Stimulated activated CD4-positive, alpha-beta T cell treated with anti-CD3 and anti-CD28 coated beads, TNF-alpha, amount 100 ng/mL, for 24 hours (primary cell): Measurements from ENCODE around the gene PRKRIP1.
"Not testable (repeated sequence)": the region's sequence is repeated elsewhere in the genome, so short reads cannot be mapped to it uniquely, and the experiment has no call there.

Experiments
- DNase-seq, 3 experiments: peaks; one replicate each; pipeline ENCODE4 v3.0.0-alpha.2; 2020; ENCODE audit warnings: low read depth in 3 of 3

The PRKRIP1 gene

GRCh38 chr7:102395873-102396709 lies at the start of gene PRKRIP1:
TSS of gene PRKRIP1 (plus strand) at chr7:102396363. CDS start at chr7:102396412, 49 bp downstream.
- DNase-seq = peak; percentile 64 to 76 (median 72)

- DNase-seq = not testable (repeated sequence)
Observed at GRCh38 chr7:102346983-102347382, 49.2 kb upstream of the PRKRIP1 start.

GRCh38 chr7:102356344-102356743 lies 39.8 kb upstream of the PRKRIP1 start, which contains the start of gene SPDYE6:
TSS of gene SPDYE6 (minus strand) at chr7:102356444. CDS start at chr7:102356023, 421 bp downstream.
- DNase-seq = not testable (repeated sequence)

- peak; percentile 84 to 92 (median 88) for DNase-seq
Observed at GRCh38 chr7:102363549-102364393, 32.4 kb upstream of the PRKRIP1 start.

- not testable (repeated sequence) for DNase-seq
Observed at GRCh38 chr7:102364394-102364886, 31.7 kb upstream of the PRKRIP1 start.

GRCh38 chr7:102365390-102365789 lies 30.8 kb upstream of the PRKRIP1 start:
- DNase-seq = not testable (repeated sequence)

- DNase-seq = not testable (repeated sequence)
Observed at GRCh38 chr7:102370038-102370437, 26.1 kb upstream of the PRKRIP1 start.

- DNase-seq = not testable (repeated sequence)
Observed at GRCh38 chr7:102372796-102373195, 23.4 kb upstream of the PRKRIP1 start.

GRCh38 chr7:102376964-102377466 lies 19.1 kb upstream of the PRKRIP1 start:
- DNase-seq = no peak

GRCh38 chr7:102380837-102381236 lies 15.3 kb upstream of the PRKRIP1 start:
- not testable (repeated sequence) for DNase-seq

GRCh38 chr7:102381696-102382425 lies 14.3 kb upstream of the PRKRIP1 start:
- not testable (repeated sequence) for DNase-seq

GRCh38 chr7:102387064-102387463 lies 9.1 kb upstream of the PRKRIP1 start:
- no peak for DNase-seq

GRCh38 chr7:102389810-102390209 lies 6.4 kb upstream of the PRKRIP1 start:
- DNase-seq = no peak

- DNase-seq = peak; percentile 40 to 63 (median 51)
Observed at GRCh38 chr7:102390697-102391484, 5.3 kb upstream of the PRKRIP1 start.

GRCh38 chr7:102392330-102392729 lies 3.8 kb upstream of the PRKRIP1 start:
- no peak for DNase-seq

- DNase-seq = no peak
Observed at GRCh38 chr7:102393467-102393866, 2.7 kb upstream of the PRKRIP1 start.

GRCh38 chr7:102395592-102395872 lies 631 bp upstream of the PRKRIP1 start:
- DNase-seq = no peak

GRCh38 chr7:102396710-102397019 lies 502 bp downstream of the PRKRIP1 start:
- no peak for DNase-seq

GRCh38 chr7:102398543-102398942 lies 2.4 kb downstream of the PRKRIP1 start:
- DNase-seq = no peak

GRCh38 chr7:102400360-102400759 lies 4.2 kb downstream of the PRKRIP1 start:
- no peak for DNase-seq

- no peak for DNase-seq
Observed at GRCh38 chr7:102403563-102403962, 7.4 kb downstream of the PRKRIP1 start.
